Measurements from ENCODE around the gene MYO9B. TPM values are rescaled to one million over a fixed set of nuclear protein-coding genes. Genes with fewer than 3 reads are reported as not detected.
A peak's percentile ranks its signal among the peaks of the same experiment; 100 is the strongest.

MYO9B gene
- total and polyA plus RNA-seq, 12 donors, result 19.9 to 55.2 (median 27.9) TPM

DNA sequence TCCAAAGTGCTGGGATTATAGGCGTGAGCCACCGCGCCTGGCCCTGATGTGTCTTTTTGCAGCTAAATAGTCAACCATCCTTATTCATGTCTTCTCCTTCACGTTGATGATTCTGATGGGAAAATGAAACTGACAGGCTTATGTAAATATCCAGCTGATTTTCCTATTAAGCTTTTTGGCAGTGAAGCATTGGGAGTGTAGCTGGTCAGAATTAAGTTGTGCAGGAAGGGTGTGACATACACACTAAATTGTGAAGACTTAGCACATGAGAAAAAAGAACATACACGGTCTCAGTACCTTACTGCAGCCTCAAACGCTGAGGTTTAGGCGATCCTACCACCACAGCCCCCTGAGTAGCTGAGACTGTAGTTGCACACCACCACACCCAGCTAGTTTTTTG lies 89.1 kb downstream of the MYO9B start:
- Histone ChIP-seq H3K27ac (peak overlapping the region in 6 of 10 donors; percentile 7 to 51 (median 38)), H3K4me1 (no peaks in the 10 kb centered on the region), H3K9me3 (peaks cover 0 to 8% (median 0%) of the 10 kb centered on the region in 11 donors), H3K4me3 (no peak overlapping the region), H3K27me3 (no peaks in the 10 kb centered on the region), H3K36me3 (peaks cover 0 to 100% (median 63%) of the 10 kb centered on the region in 9 donors)
- WGBS, 2 donors, result 60 to 74% methylated on average over 7 of the region's 7 CpGs
- ATAC-seq (peak in 6 of 8 donors; percentile 17 to 64 (median 52)), DNase-seq (no peak)
- intact Hi-C loops (cut with DNase I), result loop anchor here in 1 of 10 donors (5.0 kb wide), 1 partner anchor 382 kb away; no protein-coding TSS in a partner anchor
- no peak for TF ChIP-seq CTCF (IDR thresholded peaks at IDR 0.05)

DNA sequence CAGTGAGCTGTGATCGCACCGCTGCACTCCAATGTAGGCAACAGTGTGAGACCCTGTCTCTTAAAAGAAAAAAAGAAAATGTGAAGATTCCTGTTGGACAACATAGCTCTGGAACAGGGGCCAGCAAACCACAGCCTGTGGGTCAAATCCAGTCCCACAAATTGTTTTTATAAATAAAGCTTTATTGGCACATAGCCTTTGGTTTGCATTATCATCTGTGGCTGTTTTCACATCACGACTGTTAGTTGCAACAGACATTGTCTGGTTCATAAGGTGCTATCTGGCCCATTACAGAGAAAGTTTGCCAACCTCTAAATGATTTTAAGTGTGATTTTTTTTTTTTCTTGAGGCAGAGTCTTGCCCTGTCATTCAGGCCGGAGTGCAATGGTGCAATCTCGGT lies 90.1 kb downstream of the MYO9B start:
- H3K27ac ChIP-seq, result no peak overlapping the region
- 97 to 98% methylated on average over 5 of the region's 5 CpGs for whole genome bisulfite sequencing, 2 donors

DNA sequence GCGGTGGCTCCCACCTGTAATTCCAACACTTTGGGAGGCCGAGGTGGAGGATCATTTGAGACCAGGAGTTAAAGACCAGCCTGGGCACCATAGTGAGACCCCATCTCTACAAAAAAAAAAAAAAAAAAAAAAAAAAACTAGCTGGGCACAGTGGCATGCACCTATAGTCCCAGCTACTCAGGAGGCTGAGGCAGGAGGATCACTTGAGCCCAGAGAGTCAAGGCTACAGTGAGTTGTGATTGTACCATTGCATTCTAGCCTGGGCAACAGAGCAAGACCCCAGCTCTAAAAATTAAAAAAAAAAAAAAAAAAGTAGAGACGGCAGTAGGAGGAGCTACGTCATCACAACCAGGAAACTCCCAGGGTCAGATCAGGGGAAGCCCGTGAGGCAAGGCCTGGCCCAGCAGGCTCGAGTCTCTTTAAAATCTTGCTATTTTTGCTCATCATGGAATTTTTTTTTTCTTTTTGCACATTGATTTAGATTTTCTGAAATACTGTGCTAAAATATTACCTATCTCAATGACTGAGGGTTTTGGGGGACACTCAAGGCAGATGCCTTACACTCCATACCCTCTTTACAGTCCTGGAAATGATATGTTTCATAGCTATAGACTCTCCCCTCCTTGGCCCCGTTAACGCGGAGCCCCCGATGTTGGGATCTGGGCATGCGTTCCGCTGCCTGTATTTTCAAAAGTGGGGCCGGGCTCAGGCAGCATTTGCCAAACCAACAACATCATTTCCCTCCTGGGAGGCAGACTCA lies 95.1 kb downstream of the MYO9B start:
- Histone ChIP-seq H3K27me3 (no peaks in the 10 kb centered on the region), H3K9me3 (no peaks in the 10 kb centered on the region), H3K36me3 (peaks cover 0 to 100% (median 57%) of the 10 kb centered on the region in 9 donors), H3K4me3 (no peak overlapping the region), H3K4me1 (no peaks in the 10 kb centered on the region), H3K27ac (no peak overlapping the region)
- no peak for ATAC-seq
- TF ChIP-seq CTCF (IDR thresholded peaks at IDR 0.05), result no peak
- 84 to 85% methylated on average over 13 of the region's 13 CpGs for WGBS, 2 donors
- no peak for DNase-seq
- intact Hi-C loops (cut with DNase I), result loop anchor here in 2 of 10 donors (5.0 to 10.0 kb wide), 2 partner anchors 103 to 106 kb away; no protein-coding TSS in a partner anchor

More for the DNA sequence above, 90.1 kb downstream of the MYO9B start:
- Histone ChIP-seq H3K9me3 (peaks cover 0 to 8% (median 0%) of the 10 kb centered on the region in 11 donors), H3K4me1 (no peaks in the 10 kb centered on the region), H3K36me3 (peaks cover 0 to 100% (median 69%) of the 10 kb centered on the region in 9 donors), H3K4me3 (no peak overlapping the region), H3K27me3 (no peaks in the 10 kb centered on the region)
- ATAC-seq (no peak), DNase-seq (no peak)
- intact Hi-C loops (cut with DNase I), result loop anchor here in 1 of 10 donors (5.0 kb wide), 1 partner anchor 383 kb away; no protein-coding TSS in a partner anchor
- TF ChIP-seq CTCF (IDR thresholded peaks at IDR 0.05), result no peak

GRCh38 chr19:17171874-17172273 lies 96.3 kb downstream of the MYO9B start:
- intact Hi-C loops (cut with DNase I), result loop anchor here in 2 of 10 donors (5.0 to 10.0 kb wide), 2 partner anchors 105 to 107 kb away; no protein-coding TSS in a partner anchor

More at GRCh38 chr19:17171874-17172273, 96.3 kb downstream of the MYO9B start:
- Histone ChIP-seq H3K4me3 (no peak overlapping the region), H3K36me3 (peaks cover 3 to 100% (median 57%) of the 10 kb centered on the region in 9 donors), H3K27ac (no peak overlapping the region), H3K4me1 (no peaks in the 10 kb centered on the region), H3K9me3 (no peaks in the 10 kb centered on the region), H3K27me3 (no peaks in the 10 kb centered on the region)
- peak in 1 of 8 donors; percentile 86 for ATAC-seq
- no peak for DNase-seq
- WGBS, 2 donors, result 93 to 94% methylated on average over 8 of the region's 8 CpGs
- TF ChIP-seq CTCF (IDR thresholded peaks at IDR 0.05), result no peak
